ENCODE data around the gene JARID2. TPM values are rescaled to one million over a fixed set of nuclear protein-coding genes. Genes with fewer than 3 reads are reported as not detected.

JARID2 gene
- total RNA-seq, 1 donor from 2014 or later: 38.9 TPM

DNA sequence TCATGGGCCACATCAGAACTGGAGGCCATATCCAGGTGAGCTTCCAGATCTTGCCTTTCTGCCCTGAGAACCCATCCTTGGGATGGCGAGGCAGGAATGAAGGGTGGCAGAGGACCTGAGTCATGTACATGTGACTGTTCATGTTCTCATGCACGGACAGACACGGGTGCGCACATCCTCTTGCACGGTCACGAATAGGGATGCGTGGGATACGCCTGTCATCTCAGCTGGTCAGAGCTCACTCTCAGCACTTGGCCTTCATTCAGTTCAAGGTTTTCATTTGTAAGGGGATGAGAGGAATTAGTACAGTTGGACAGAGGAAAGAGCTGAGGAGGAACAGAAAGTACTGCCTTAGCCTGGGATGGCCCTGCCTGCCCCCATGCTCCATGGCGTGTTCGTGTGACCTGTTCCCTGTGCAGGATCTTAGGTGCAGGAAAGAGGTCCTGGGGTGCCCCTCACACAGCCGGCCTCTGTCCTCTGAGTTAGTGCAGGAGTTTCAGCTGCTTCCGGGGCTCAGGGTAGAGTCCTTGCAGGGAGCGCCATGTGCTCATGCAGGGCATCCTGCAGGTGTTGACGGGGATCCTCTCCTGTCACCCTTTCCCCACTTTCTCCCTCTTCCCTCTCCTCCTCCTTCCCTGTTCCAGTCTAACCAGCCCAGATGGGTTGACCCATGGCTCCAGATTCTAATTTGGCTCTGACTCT lies 243.5 kb downstream of the JARID2 start:
- no peak overlapping the region for H3K4me3 Mint-ChIP-seq
- no peaks in the 10 kb centered on the region for H3K27me3 ChIP-seq
- peaks cover 14% of the 10 kb centered on the region for H3K4me1 Mint-ChIP-seq
- H3K27ac ChIP-seq: no peak overlapping the region
- H3K79me2 ChIP-seq (ENCODE audit: low read depth): peaks cover 41% of the 10 kb centered on the region
- no peak overlapping the region for H3K9ac ChIP-seq
- H3K27ac Mint-ChIP-seq: no peak overlapping the region
- H3K36me3 Mint-ChIP-seq: peaks cover 24% of the 10 kb centered on the region
- H3F3A ChIP-seq (ENCODE audit: low read depth): peaks cover 12% of the 10 kb centered on the region
- H3K36me3 ChIP-seq: no peaks in the 10 kb centered on the region
- no peaks in the 10 kb centered on the region for H3K9me3 ChIP-seq (ENCODE audit: low read depth)
- no peak for TF ChIP-seq CTCF (IDR thresholded peaks at IDR 0.05)
- TF ChIP-seq EZH2 (IDR thresholded peaks at IDR 0.05): no peak
- no peak for TF ChIP-seq EZH2phosphoT487 (IDR thresholded peaks at IDR 0.05)
- no peaks in the 10 kb centered on the region for H3K27me3 Mint-ChIP-seq (ENCODE audit: insufficient read depth, low read depth)
- H3K9me3 Mint-ChIP-seq: no peaks in the 10 kb centered on the region
- no peak overlapping the region for H3K4me2 ChIP-seq
- peaks cover 18% of the 10 kb centered on the region for H3K4me1 ChIP-seq
- peaks cover 45% of the 10 kb centered on the region for H4K20me1 ChIP-seq (ENCODE audit: low read depth)
- no peak overlapping the region for H3K4me3 ChIP-seq
- H2AFZ ChIP-seq (replicated peaks): no peak overlapping the region
- DNase-seq (ENCODE audit: low spot score): no peak

- peaks cover 38% of the 10 kb centered on the region for H4K20me1 ChIP-seq (ENCODE audit: low read depth)
- H3K9ac ChIP-seq: no peak overlapping the region
- no peaks in the 10 kb centered on the region for H3K27me3 Mint-ChIP-seq (ENCODE audit: insufficient read depth, low read depth)
- no peak overlapping the region for H3K27ac Mint-ChIP-seq
- no peak overlapping the region for H2AFZ ChIP-seq (replicated peaks)
- H3K36me3 ChIP-seq: no peaks in the 10 kb centered on the region
- H3K9me3 ChIP-seq (ENCODE audit: low read depth): no peaks in the 10 kb centered on the region
- H3K36me3 Mint-ChIP-seq: peaks cover 31% of the 10 kb centered on the region
- H3K4me1 ChIP-seq: peaks cover 12% of the 10 kb centered on the region
- H3K27me3 ChIP-seq: no peaks in the 10 kb centered on the region
- no peak for DNase-seq (ENCODE audit: low spot score)
- H3K27ac ChIP-seq: no peak overlapping the region
- no peak overlapping the region for H3K4me3 Mint-ChIP-seq
- peaks cover 13% of the 10 kb centered on the region for H3K4me1 Mint-ChIP-seq
- TF ChIP-seq EZH2phosphoT487 (IDR thresholded peaks at IDR 0.05) (no peak), CTCF (IDR thresholded peaks at IDR 0.05) (no peak), EZH2 (IDR thresholded peaks at IDR 0.05) (no peak)
- H3F3A ChIP-seq (ENCODE audit: low read depth): peaks cover 12% of the 10 kb centered on the region
- H3K9me3 Mint-ChIP-seq: no peaks in the 10 kb centered on the region
- no peak overlapping the region for H3K4me2 ChIP-seq
- H3K4me3 ChIP-seq: no peak overlapping the region
- peaks cover 35% of the 10 kb centered on the region for H3K79me2 ChIP-seq (ENCODE audit: low read depth)
Measured at GRCh38 chr6:15490242-15491100, 244.6 kb downstream of the JARID2 start.

DNA sequence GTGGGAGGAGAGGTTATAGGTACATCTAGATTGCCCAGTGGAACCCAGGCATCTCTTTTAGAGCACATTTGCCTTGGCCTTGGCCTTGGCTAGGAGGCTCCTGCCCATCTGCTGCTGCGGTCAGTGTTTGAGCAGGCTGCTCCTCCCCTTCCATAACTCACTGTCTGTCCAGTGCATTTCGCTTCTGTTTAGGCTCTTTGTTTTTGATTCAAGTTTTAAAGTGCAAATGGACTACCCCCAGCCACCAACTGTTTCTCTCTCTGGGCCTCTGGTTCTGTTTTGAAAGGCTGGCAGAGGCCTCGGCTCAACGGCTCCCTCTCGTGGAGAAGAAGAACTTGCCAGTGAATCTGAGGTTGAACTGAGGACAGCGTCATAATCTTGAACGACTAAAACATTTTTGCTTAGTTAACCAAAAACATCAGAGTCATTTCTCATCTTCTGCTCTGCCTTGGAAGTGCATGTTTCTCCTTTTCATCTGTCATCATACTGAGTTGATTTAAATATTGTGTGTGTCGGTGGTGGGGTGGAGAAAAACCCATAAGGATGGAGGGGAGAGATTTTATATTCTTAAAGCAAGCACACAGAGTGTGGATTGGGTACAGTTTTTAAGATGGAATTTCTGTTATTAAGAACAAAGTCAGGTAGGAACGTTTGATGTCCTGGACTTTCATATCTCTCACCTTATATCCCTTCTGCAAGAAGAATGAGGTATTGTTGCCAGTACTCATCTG lies 245.6 kb downstream of the JARID2 start:
- Histone ChIP-seq H3F3A (ENCODE audit: low read depth) (peaks cover 12% of the 10 kb centered on the region), H2AFZ (replicated peaks) (no peak overlapping the region), H3K4me1 (peaks cover 12% of the 10 kb centered on the region), H3K4me2 (no peak overlapping the region), H3K36me3 (no peaks in the 10 kb centered on the region), H3K9ac (no peak overlapping the region), H3K4me3 (no peak overlapping the region), H3K27me3 (no peaks in the 10 kb centered on the region), H3K79me2 (ENCODE audit: low read depth) (peaks cover 29% of the 10 kb centered on the region), H3K9me3 (ENCODE audit: low read depth) (no peaks in the 10 kb centered on the region), H3K27ac (no peak overlapping the region), H4K20me1 (ENCODE audit: low read depth) (peaks cover 38% of the 10 kb centered on the region)
- TF ChIP-seq EZH2 (IDR thresholded peaks at IDR 0.05) (no peak), CTCF (IDR thresholded peaks at IDR 0.05) (peak; percentile 97)
- no peak overlapping the region for H3K4me3 Mint-ChIP-seq
- peaks cover 39% of the 10 kb centered on the region for H3K36me3 Mint-ChIP-seq
- peaks cover 16% of the 10 kb centered on the region for H3K4me1 Mint-ChIP-seq
- H3K27me3 Mint-ChIP-seq (ENCODE audit: insufficient read depth, low read depth): no peaks in the 10 kb centered on the region
- H3K27ac Mint-ChIP-seq: peak overlapping the region; percentile 70
- H3K9me3 Mint-ChIP-seq: no peaks in the 10 kb centered on the region
- peak; percentile 72 for DNase-seq (ENCODE audit: low spot score)
